ENCODE measurements around the gene PLA2G4B.

DNA sequence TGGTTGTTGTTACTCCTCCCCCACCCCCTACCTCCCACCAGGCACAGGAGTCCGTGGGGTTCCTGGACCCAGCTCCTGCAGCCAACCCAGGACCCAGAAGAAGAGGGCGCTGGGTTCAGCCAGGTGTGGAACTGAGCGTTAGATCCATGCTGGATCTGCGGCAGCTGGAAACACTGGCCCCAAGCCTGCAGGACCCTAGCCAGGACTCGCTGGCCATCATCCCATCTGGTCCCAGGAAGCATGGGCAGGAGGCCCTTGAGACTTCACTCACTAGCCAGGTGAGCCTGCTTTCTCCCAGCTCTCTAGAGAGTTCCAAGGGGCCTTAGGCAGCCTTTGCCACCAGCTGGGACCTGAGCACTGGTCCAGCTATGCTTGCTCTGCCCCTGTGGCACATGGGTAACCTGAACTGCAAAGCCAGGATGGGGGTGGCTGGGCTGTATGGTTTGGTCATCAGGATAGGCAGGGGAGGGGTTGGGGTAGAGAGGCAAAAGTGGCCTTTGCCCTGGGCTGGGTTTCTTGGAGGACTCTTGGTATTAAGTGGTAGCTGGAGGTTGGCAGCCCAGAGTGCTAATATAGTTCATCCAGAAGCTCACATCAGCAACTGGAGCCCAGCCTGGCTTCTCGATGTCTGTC lies 17.7 kb upstream of the PLA2G4B start:
- TF ChIP-seq CTCF (conservative IDR thresholded peaks at IDR 0.05) = no peak
- no peak for TF ChIP-seq EZH2 (IDR thresholded peaks at IDR 0.05; ENCODE audit: low read depth)

All from PC-9 (cell line).